GM12878 (cell line): ENCODE results near the gene NRXN3. TPM values are rescaled to one million over a fixed set of nuclear protein-coding genes. Genes with fewer than 3 reads are reported as not detected.

ENCODE experiments used
- ATAC-seq: fragments of 200-7000 bp; cut with Tn5 transposase; 3 replicates; pipeline ENCODE4 v1.9.1; 2020; ENCODE audit warnings: mild to moderate bottlenecking, moderate library complexity
- BruUV-seq: library from RNA; stranded (reverse); fragments of 400-500 nt; replicated peaks from 2 replicates; lab custom pipeline; 2021; lab: Mats Ljungman, UMichigan
- CTCF ChIA-PET: fragments of 300-600 bp; sonication (Branson Sonifier 250); formaldehyde crosslinking; extraction: SDS; loops from one replicate; lab custom pipeline; 2021; ENCODE audit warnings: inconsistent platforms; lab: Yijun Ruan, JAX
- POLR2A ChIA-PET: fragments of 350-600 bp; formaldehyde crosslinking; extraction: SDS; loops from one replicate; lab custom pipeline; 2021; ENCODE audit warnings: inconsistent platforms; lab: Charles Lee
- RAD21 ChIA-PET: fragments of 300-600 bp; sonication (Branson Sonifier 250); formaldehyde crosslinking; loops from one replicate; lab custom pipeline; 2023; ENCODE audit warnings: antibody characterized with exemption; ENCODE audit not compliant: unreplicated experiment; lab: Charles Lee
- SMC1A ChIA-PET: fragments of 300-600 bp; sonication (Branson Sonifier 250); formaldehyde crosslinking; loops from one replicate; lab custom pipeline; 2023; ENCODE audit not compliant: unreplicated experiment, uncharacterized antibody; lab: Charles Lee
- DNase-seq: peaks from one replicate; pipeline ENCODE4 v3.0.0-alpha.2; 2011; ENCODE audit warnings: low read depth, low spot score
- FAIRE-seq: peaks from 3 replicates; lab custom pipeline; 2011; peaks lifted over from hg19 to GRCh38; lab: Jason Lieb, UNC
- H2AFZ ChIP-seq: 2 replicates; pipeline ENCODE4 v1.6.0; 2011; ENCODE audit warnings: low read depth, low read length, control low read depth; ENCODE audit not compliant: control insufficient read depth
- H3K27ac ChIP-seq: 2 replicates; pipeline ENCODE4 v1.5.1; 2011; ENCODE audit warnings: control low read depth; ENCODE audit not compliant: control insufficient read depth, insufficient read depth
- H3K27me3 ChIP-seq, 2 experiments: replicated peaks in 1 of 2; 2 replicates each; pipeline versions ENCODE4 v1.6.0 to v1.6.1; 2011; ENCODE audit warnings: low read length in 1 of 2; ENCODE audit not compliant: control insufficient read depth in 2 of 2, insufficient read depth in 2 of 2
- H3K36me3 ChIP-seq, 2 experiments: 2 replicates each; pipeline ENCODE4 v1.5.1; 2011; ENCODE audit warnings: low read length in 1 of 2; ENCODE audit not compliant: control insufficient read depth in 2 of 2, insufficient read depth in 2 of 2
- H3K4me1 ChIP-seq: 2 replicates; pipeline ENCODE4 v1.6.1; 2011; ENCODE audit warnings: mild to moderate bottlenecking, low read length, moderate library complexity, mixed read lengths; ENCODE audit not compliant: control insufficient read depth, insufficient read depth
- H3K4me2 ChIP-seq: 2 replicates; pipeline ENCODE4 v1.6.0; 2011; ENCODE audit warnings: control low read depth; ENCODE audit not compliant: control insufficient read depth, insufficient read depth
- H3K4me3 ChIP-seq: fragments of 200-600 bp; sonication (generic); 2 replicates; pipeline ENCODE4 v1.5.1; 2016
- H3K79me2 ChIP-seq: 2 replicates; pipeline ENCODE4 v1.6.0; 2011; ENCODE audit warnings: low read length; ENCODE audit not compliant: control insufficient read depth, insufficient read depth
- H3K9ac ChIP-seq: 2 replicates; pipeline ENCODE4 v1.8.0; 2011; ENCODE audit warnings: low read length, control low read depth, mixed read lengths; ENCODE audit not compliant: control insufficient read depth, insufficient read depth
- H3K9me3 ChIP-seq: replicated peaks from 3 replicates; pipeline ENCODE4 v1.5.1; 2011; ENCODE audit warnings: mild to moderate bottlenecking, low read length; ENCODE audit not compliant: control insufficient read depth, insufficient read depth
- H4K20me1 ChIP-seq: 2 replicates; pipeline ENCODE4 v1.6.0; 2011; ENCODE audit not compliant: control insufficient read depth, insufficient read depth
- HCFC1 ChIP-seq: fragments of 150-350 bp; IDR thresholded peaks from 2 replicates; pipeline ENCODE4 v1.6.1; 2014; ENCODE audit warnings: low read length
- HDAC2 ChIP-seq: fragments of 200-600 bp; sonication (generic); IDR thresholded peaks from 2 replicates; pipeline ENCODE4 v1.6.1; 2017
- KDM1A ChIP-seq: fragments of 200-600 bp; sonication (generic); IDR thresholded peaks from 2 replicates; pipeline ENCODE4 v1.6.1; 2016; ENCODE audit warnings: borderline replicate concordance
- MTA2 ChIP-seq: fragments of 450-650 bp; IDR thresholded peaks from 2 replicates; pipeline ENCODE4 v1.6.1; 2016; ENCODE audit warnings: low read depth, mild to moderate bottlenecking, moderate library complexity
- PML ChIP-seq: IDR thresholded peaks from 2 replicates; pipeline ENCODE4 v1.6.1; 2012; ENCODE audit warnings: low read length, inconsistent platforms
- RBBP5 ChIP-seq: fragments of 200-600 bp; sonication (generic); conservative IDR thresholded peaks from 2 replicates; pipeline ENCODE4 v1.6.1; 2016
- RFX5 ChIP-seq: IDR thresholded peaks from 2 replicates; pipeline ENCODE4 v1.6.1; 2011; ENCODE audit warnings: low read depth, low read length, improper control_type of control experiment
- SMAD1 ChIP-seq: fragments of 450-650 bp; IDR thresholded peaks from 2 replicates; pipeline ENCODE4 v1.6.1; 2018; ENCODE audit warnings: mild to moderate bottlenecking, low read depth; ENCODE audit not compliant: partially characterized antibody
- TAF1 ChIP-seq: IDR thresholded peaks from 2 replicates; pipeline ENCODE4 v1.6.1; 2011; ENCODE audit warnings: mild to moderate bottlenecking, low read depth, low read length, borderline replicate concordance
- TBL1XR1 ChIP-seq: IDR thresholded peaks from 2 replicates; pipeline ENCODE4 v1.6.1; 2012; ENCODE audit warnings: low read depth, low read length, improper control_type of control experiment
- YBX1 ChIP-seq: fragments of 450-650 bp; IDR thresholded peaks from 2 replicates; pipeline ENCODE4 v1.6.1; 2016; ENCODE audit warnings: antibody characterized with exemption
- ZNF24 ChIP-seq: fragments of 450-650 bp; IDR thresholded peaks from 2 replicates; pipeline ENCODE4 v1.6.1; 2017; ENCODE audit warnings: antibody characterized with exemption, mild to moderate bottlenecking
- WGBS: methylation state at CpG from one replicate; pipeline ENCODE4 v1.1.6; 2016; ENCODE audit warnings: low lambda C conversion rate; ENCODE audit not compliant: insufficient replicate concordance, insufficient coverage; ENCODE audit errors: missing lambda C conversion rate; 5-methylcytosine and 5-hydroxymethylcytosine counted together
- in situ Hi-C: fragments of 300-500 bp; cut with MboI; formaldehyde crosslinking; loops from 9 replicates; pipeline ENCODE4 v1.14.3; 2018; ENCODE audit warnings: mixed read lengths
- intact Hi-C: fragments of 100-400 bp; cut with micrococcal nuclease; formaldehyde crosslinking; loops from one replicate; pipeline ENCODE4 v1.14.2; 2022; ENCODE audit not compliant: unreplicated experiment
- polyA plus RNA-seq, 11 experiments: library from polyadenylated mRNA; depleted of rRNA in 4 of 11; unstranded in 6 of 11; stranded (reverse) in 5 of 11; fragments of >200 nt; fragmentation: Nextera tagmentation in 4 of 11; fragmentation: Illumina TruSeq in 1 of 11; extraction: Ambion mirVana in 4 of 11; extraction: Trizol in 1 of 11; gene quantifications; 1 replicate in 1 of 11; 2 replicates in 10 of 11; pipeline versions ENCODE4 v1.2.1 to v1.2.3, GENCODE V29; 2011 to 2016; ENCODE audit warnings: inconsistent platforms in 2 of 11, missing spikeins in 2 of 11, low read depth in 1 of 11
- total RNA-seq, 4 experiments: library from RNA; depleted of rRNA in 3 of 4; stranded (reverse); fragments of >200 nt in 3 of 4; fragmentation: Illumina TruSeq in 1 of 4; extraction: Trizol in 1 of 4; gene quantifications; 2 replicates each; pipeline versions ENCODE4 v1.2.1 to v1.2.3, GENCODE V29; 2013 to 2021
- TF ChIP-seq, protein P1 (sequence below): fragments of 450-650 bp; IDR thresholded peaks from 2 replicates; pipeline ENCODE4 v1.6.1; 2016; ENCODE audit warnings: mild to moderate bottlenecking
- TF ChIP-seq, protein P2 (sequence below): fragments of 450-650 bp; IDR thresholded peaks from 2 replicates; pipeline ENCODE4 v1.6.1; 2014; ENCODE audit warnings: mild to moderate bottlenecking
- TF ChIP-seq, protein P3 (sequence below): IDR thresholded peaks from 2 replicates; pipeline ENCODE4 v1.6.1; 2012; ENCODE audit warnings: low read depth, low read length, improper control_type of control experiment

NRXN3 gene
- total and polyA plus RNA-seq, 10 of the 15 experiments (the other 5 are each of a cell fraction or from before 2014, with no cell fraction given), result 0.52 to 3.3 (median 1.4) TPM

DNA sequence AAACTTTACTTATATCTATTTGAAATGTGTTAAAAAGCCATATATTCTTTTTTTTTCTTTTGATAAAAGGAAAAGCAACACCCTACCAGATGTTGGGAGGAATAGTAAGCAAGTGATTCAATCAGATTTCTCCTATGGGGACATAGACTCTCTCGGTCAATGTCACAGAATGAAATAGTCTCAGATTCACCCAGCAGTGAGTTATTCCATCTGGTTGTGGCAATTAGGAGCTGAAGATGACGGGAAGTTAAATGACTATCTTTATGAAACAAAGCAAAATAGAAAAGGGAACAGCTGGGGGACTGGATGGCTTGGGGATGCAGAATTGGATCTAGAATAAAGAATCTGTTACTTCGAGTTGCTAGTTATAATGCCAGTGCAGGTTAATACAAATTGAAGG is 857.0 kb downstream of the NRXN3 start:
- ChIA-PET SMC1A (no interaction called here), RAD21 (no interaction called here)
- Histone ChIP-seq H2AFZ (no peak overlapping the region), H3K27me3 (no peaks in the 10 kb centered on the region), H4K20me1 (no peaks in the 10 kb centered on the region), H3K79me2 (no peaks in the 10 kb centered on the region), H3K9ac (no peak overlapping the region), H3K27ac (no peak overlapping the region), H3K4me2 (no peak overlapping the region)
- no peak for ATAC-seq
- FAIRE-seq, result no peak
- in situ Hi-C loops, result no loop called here
- WGBS, result 33% methylated on average over 3 of the region's 3 CpGs
- intact Hi-C loops, result no loop called here
- no peak for TF ChIP-seq HDAC2
- TF ChIP-seq, protein P1, sequence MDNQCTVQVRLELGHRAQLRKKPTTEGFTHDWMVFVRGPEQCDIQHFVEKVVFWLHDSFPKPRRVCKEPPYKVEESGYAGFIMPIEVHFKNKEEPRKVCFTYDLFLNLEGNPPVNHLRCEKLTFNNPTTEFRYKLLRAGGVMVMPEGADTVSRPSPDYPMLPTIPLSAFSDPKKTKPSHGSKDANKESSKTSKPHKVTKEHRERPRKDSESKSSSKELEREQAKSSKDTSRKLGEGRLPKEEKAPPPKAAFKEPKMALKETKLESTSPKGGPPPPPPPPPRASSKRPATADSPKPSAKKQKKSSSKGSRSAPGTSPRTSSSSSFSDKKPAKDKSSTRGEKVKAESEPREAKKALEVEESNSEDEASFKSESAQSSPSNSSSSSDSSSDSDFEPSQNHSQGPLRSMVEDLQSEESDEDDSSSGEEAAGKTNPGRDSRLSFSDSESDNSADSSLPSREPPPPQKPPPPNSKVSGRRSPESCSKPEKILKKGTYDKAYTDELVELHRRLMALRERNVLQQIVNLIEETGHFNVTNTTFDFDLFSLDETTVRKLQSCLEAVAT, result no peak
- TF ChIP-seq, all 136 proteins: peak for 0
- BruUV-seq, result no TSS peak
- no peak for DNase-seq
- no peaks in the 10 kb centered on the region for H3K36me3 ChIP-seq
- ChIA-PET CTCF (interaction anchor here (1.2 to 1.5 kb wide), 2 partner anchors 19 to 948 kb away, joined by 3 to 4 read pairs; no protein-coding TSS in a partner anchor), POLR2A (no interaction called here)
- no peaks in the 10 kb centered on the region for H3K9me3 ChIP-seq
- H3K4me1 ChIP-seq, result no peaks in the 10 kb centered on the region
- no peak overlapping the region for H3K4me3 ChIP-seq

DNA sequence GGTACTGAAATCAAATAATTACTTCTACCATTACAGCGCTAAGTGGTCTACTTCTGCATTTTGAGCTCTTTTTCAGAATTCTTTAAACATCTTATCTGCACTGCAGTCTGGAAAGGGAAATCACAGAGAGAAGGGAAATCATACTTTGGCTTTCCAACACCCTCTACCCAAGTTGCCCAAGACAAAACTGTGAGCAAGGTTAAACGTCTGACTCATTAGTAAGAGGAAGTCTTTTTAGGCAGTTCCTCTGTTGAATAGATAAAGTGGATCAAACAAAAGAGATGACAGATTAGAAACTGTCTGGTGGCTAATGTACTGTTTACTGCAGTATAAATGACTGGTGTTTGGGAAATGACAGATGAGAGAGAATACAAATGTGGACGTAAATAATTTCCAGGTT is 858.1 kb downstream of the NRXN3 start:
- H3K4me3 ChIP-seq, result no peak overlapping the region
- H3K9ac ChIP-seq, result no peak overlapping the region
- in situ Hi-C loops, result no loop called here
- no peak overlapping the region for H3K4me2 ChIP-seq
- H3K36me3 ChIP-seq, result no peaks in the 10 kb centered on the region
- intact Hi-C loops, result no loop called here
- H4K20me1 ChIP-seq, result no peaks in the 10 kb centered on the region
- H2AFZ ChIP-seq, result no peak overlapping the region
- ATAC-seq (no peak), FAIRE-seq (no peak), DNase-seq (no peak)
- H3K9me3 ChIP-seq, result no peaks in the 10 kb centered on the region
- no peaks in the 10 kb centered on the region for H3K27me3 ChIP-seq
- ChIA-PET CTCF (interaction anchor here (1.5 kb wide), 1 partner anchor 21 kb away, joined by 4 read pairs; no protein-coding TSS in a partner anchor), SMC1A (no interaction called here), RAD21 (no interaction called here), POLR2A (no interaction called here)
- H3K4me1 ChIP-seq, result no peaks in the 10 kb centered on the region
- 0% methylated on average over 3 of the region's 3 CpGs for WGBS
- H3K27ac ChIP-seq, result no peak overlapping the region
- no TSS peak for BruUV-seq
- no peaks in the 10 kb centered on the region for H3K79me2 ChIP-seq
- TF ChIP-seq ZNF24 (no peak), RFX5 (no peak), KDM1A (no peak), YBX1 (no peak), TAF1 (no peak), PML (no peak), SMAD1 (no peak), HCFC1 (no peak), MTA2 (no peak), TBL1XR1 (no peak), RBBP5 (no peak)
- TF ChIP-seq, protein P2, sequence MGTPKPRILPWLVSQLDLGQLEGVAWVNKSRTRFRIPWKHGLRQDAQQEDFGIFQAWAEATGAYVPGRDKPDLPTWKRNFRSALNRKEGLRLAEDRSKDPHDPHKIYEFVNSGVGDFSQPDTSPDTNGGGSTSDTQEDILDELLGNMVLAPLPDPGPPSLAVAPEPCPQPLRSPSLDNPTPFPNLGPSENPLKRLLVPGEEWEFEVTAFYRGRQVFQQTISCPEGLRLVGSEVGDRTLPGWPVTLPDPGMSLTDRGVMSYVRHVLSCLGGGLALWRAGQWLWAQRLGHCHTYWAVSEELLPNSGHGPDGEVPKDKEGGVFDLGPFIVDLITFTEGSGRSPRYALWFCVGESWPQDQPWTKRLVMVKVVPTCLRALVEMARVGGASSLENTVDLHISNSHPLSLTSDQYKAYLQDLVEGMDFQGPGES, result no peak
- TF ChIP-seq, protein P3, sequence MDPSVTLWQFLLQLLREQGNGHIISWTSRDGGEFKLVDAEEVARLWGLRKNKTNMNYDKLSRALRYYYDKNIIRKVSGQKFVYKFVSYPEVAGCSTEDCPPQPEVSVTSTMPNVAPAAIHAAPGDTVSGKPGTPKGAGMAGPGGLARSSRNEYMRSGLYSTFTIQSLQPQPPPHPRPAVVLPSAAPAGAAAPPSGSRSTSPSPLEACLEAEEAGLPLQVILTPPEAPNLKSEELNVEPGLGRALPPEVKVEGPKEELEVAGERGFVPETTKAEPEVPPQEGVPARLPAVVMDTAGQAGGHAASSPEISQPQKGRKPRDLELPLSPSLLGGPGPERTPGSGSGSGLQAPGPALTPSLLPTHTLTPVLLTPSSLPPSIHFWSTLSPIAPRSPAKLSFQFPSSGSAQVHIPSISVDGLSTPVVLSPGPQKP, result no peak
